ENCODE measurements around the gene RHBDF1.

GRCh38 chr16:84718-85406 lies 12.4 kb upstream of the RHBDF1 start:
- TF ChIP-seq, protein P1, sequence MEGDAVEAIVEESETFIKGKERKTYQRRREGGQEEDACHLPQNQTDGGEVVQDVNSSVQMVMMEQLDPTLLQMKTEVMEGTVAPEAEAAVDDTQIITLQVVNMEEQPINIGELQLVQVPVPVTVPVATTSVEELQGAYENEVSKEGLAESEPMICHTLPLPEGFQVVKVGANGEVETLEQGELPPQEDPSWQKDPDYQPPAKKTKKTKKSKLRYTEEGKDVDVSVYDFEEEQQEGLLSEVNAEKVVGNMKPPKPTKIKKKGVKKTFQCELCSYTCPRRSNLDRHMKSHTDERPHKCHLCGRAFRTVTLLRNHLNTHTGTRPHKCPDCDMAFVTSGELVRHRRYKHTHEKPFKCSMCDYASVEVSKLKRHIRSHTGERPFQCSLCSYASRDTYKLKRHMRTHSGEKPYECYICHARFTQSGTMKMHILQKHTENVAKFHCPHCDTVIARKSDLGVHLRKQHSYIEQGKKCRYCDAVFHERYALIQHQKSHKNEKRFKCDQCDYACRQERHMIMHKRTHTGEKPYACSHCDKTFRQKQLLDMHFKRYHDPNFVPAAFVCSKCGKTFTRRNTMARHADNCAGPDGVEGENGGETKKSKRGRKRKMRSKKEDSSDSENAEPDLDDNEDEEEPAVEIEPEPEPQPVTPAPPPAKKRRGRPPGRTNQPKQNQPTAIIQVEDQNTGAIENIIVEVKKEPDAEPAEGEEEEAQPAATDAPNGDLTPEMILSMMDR (IDR thresholded peaks at IDR 0.05; ENCODE audit: low read depth, low read length, poor library complexity, severe bottlenecking): no peak
- no peak for TF ChIP-seq EZH2phosphoT487 (IDR thresholded peaks at IDR 0.05; ENCODE audit: borderline replicate concordance, low read length)
